Fibroblast of lung (primary cell): ENCODE data around the gene TAF9B. TPM values are rescaled to one million over a fixed set of nuclear protein-coding genes. Genes with fewer than 3 reads are reported as not detected.

ENCODE experiments used
- DNase-seq, 2 donors: peaks; one replicate each; pipeline versions ENCODE4 v3.0.0 to v3.0.0-alpha.2; 2010; ENCODE audit warnings: low read depth in 2 of 2
- H2AFZ ChIP-seq: 2 replicates; pipeline ENCODE4 v1.5.1; 2012; ENCODE audit warnings: low read length, control low read depth, inconsistent platforms
- H3K27ac ChIP-seq: 2 replicates; pipeline ENCODE4 v1.5.1; 2011; ENCODE audit warnings: low read length, control low read depth; ENCODE audit not compliant: insufficient read depth
- H3K27me3 ChIP-seq: 2 replicates; pipeline ENCODE4 v1.5.1; 2011; ENCODE audit warnings: mild to moderate bottlenecking, low read length; ENCODE audit not compliant: control insufficient read depth, insufficient read depth
- H3K36me3 ChIP-seq: 2 replicates; pipeline ENCODE4 v1.5.1; 2011; ENCODE audit warnings: low read length; ENCODE audit not compliant: control insufficient read depth, insufficient read depth
- H3K4me1 ChIP-seq: 2 replicates; pipeline ENCODE4 v1.5.1; 2011; ENCODE audit warnings: low read length; ENCODE audit not compliant: control insufficient read depth, insufficient read depth; ENCODE audit errors: extremely low read depth
- H3K4me2 ChIP-seq: 2 replicates; pipeline ENCODE4 v1.5.1; 2011; ENCODE audit warnings: low read length, control low read depth; ENCODE audit not compliant: insufficient read depth; ENCODE audit errors: extremely low read depth
- H3K4me3 ChIP-seq, 4 experiments: fragments of 200-600 bp in 1 of 4; sonication (generic) in 1 of 4; replicated peaks in 1 of 4; 2 replicates each; pipeline ENCODE4 v1.5.1; 2011 to 2016; ENCODE audit warnings: low read length in 4 of 4, low read depth in 3 of 4, mild to moderate bottlenecking in 3 of 4, control low read depth in 2 of 4, inconsistent platforms in 1 of 4, mixed read lengths in 1 of 4; ENCODE audit not compliant: insufficient read depth in 1 of 4; ENCODE audit errors: control extremely low read depth in 1 of 4
- H3K79me2 ChIP-seq: 2 replicates; pipeline ENCODE4 v1.5.1; 2012; ENCODE audit warnings: mild to moderate bottlenecking, low read length, inconsistent platforms; ENCODE audit not compliant: control insufficient read depth, insufficient read depth
- H3K9ac ChIP-seq: 2 replicates; pipeline ENCODE4 v1.5.1; 2011; ENCODE audit warnings: mild to moderate bottlenecking, low read length, control low read depth; ENCODE audit not compliant: insufficient read depth
- H3K9me3 ChIP-seq: 2 replicates; pipeline ENCODE4 v1.5.1; 2012; ENCODE audit warnings: low read depth, low read length; ENCODE audit not compliant: control insufficient read depth, insufficient read depth
- H4K20me1 ChIP-seq: 2 replicates; pipeline ENCODE4 v1.5.1; 2011; ENCODE audit warnings: low read length; ENCODE audit not compliant: control insufficient read depth, insufficient read depth; ENCODE audit errors: extremely low read depth
- CTCF ChIP-seq, 2 donors: IDR thresholded peaks in 1 of 2; conservative IDR thresholded peaks in 1 of 2; 1 replicate in 1 of 2; 2 replicates in 1 of 2; pipeline ENCODE4 v1.5.1; 2011 to 2012; ENCODE audit warnings: low read length in 2 of 2, control low read depth in 1 of 2, inconsistent platforms in 1 of 2, low read depth in 1 of 2, mild to moderate bottlenecking in 1 of 2
- EZH2 ChIP-seq: IDR thresholded peaks from 2 replicates; pipeline ENCODE4 v1.5.1; 2012; ENCODE audit warnings: low read length, control low read depth, mild to moderate bottlenecking; ENCODE audit errors: missing control alignments
- polyA plus RNA-seq, 2 donors: library from polyadenylated mRNA; depleted of rRNA in 1 of 2; stranded (reverse) in 1 of 2; unstranded in 1 of 2; fragments of >200 nt; gene quantifications; 2 replicates each; pipeline ENCODE4 v1.2.1, GENCODE V29; 2011 to 2012; ENCODE audit warnings: missing spikeins in 1 of 2
- total RNA-seq: library from RNA; depleted of rRNA; stranded (reverse); fragments of >200 nt; gene quantifications from 2 replicates; pipeline ENCODE4 v1.2.1, GENCODE V29; 2014

Gene TAF9B
- total and polyA plus RNA-seq, 2 donors (not counting 1 experiment from before 2014, with no cell fraction given): 29.1 to 31.7 TPM

GRCh38 chrX:78125148-78125547 is 14.3 kb downstream of the TAF9B start:
- no peaks in the 10 kb centered on the region for H3K27me3 ChIP-seq
- DNase-seq: no peak
- peaks cover 1% of the 10 kb centered on the region for H4K20me1 ChIP-seq
- H3K4me3 ChIP-seq: no peak overlapping the region
- peaks cover 6% of the 10 kb centered on the region for H3K36me3 ChIP-seq
- H3K9me3 ChIP-seq: no peaks in the 10 kb centered on the region
- H3K27ac ChIP-seq: no peak overlapping the region
- no peaks in the 10 kb centered on the region for H3K4me1 ChIP-seq
- no peaks in the 10 kb centered on the region for H3K79me2 ChIP-seq
- TF ChIP-seq CTCF (conservative IDR thresholded peaks at IDR 0.05 in 1 of 2, IDR thresholded peaks at IDR 0.05 in 1 of 2; ENCODE audit: low read depth in 1 of 2, low read length in 2 of 2) (no peak), EZH2 (no peak)
- H3K9ac ChIP-seq: no peak overlapping the region
- H2AFZ ChIP-seq: no peak overlapping the region
- no peak overlapping the region for H3K4me2 ChIP-seq

GRCh38 chrX:78124307-78124706 is 15.1 kb downstream of the TAF9B start:
- no peak overlapping the region for H3K4me2 ChIP-seq
- no peak overlapping the region for H2AFZ ChIP-seq
- no peaks in the 10 kb centered on the region for H3K79me2 ChIP-seq
- TF ChIP-seq CTCF (conservative IDR thresholded peaks at IDR 0.05 in 1 of 2, IDR thresholded peaks at IDR 0.05 in 1 of 2; ENCODE audit: low read depth in 1 of 2, low read length in 2 of 2) (peak in 1 of 2 donors; percentile 25), EZH2 (no peak)
- no peaks in the 10 kb centered on the region for H3K9me3 ChIP-seq
- peaks cover 1% of the 10 kb centered on the region for H4K20me1 ChIP-seq
- H3K4me3 ChIP-seq: no peak overlapping the region
- H3K27ac ChIP-seq: no peak overlapping the region
- no peaks in the 10 kb centered on the region for H3K27me3 ChIP-seq
- DNase-seq: peak in 1 of 2 donors; percentile 17
- peaks cover 6% of the 10 kb centered on the region for H3K36me3 ChIP-seq
- no peak overlapping the region for H3K9ac ChIP-seq
- no peaks in the 10 kb centered on the region for H3K4me1 ChIP-seq

GRCh38 chrX:78123190-78123589 is 16.3 kb downstream of the TAF9B start:
- no peak overlapping the region for H3K4me2 ChIP-seq
- TF ChIP-seq EZH2 (no peak), CTCF (conservative IDR thresholded peaks at IDR 0.05 in 1 of 2, IDR thresholded peaks at IDR 0.05 in 1 of 2; ENCODE audit: low read depth in 1 of 2, low read length in 2 of 2) (no peak)
- no peak overlapping the region for H2AFZ ChIP-seq
- H3K27ac ChIP-seq: no peak overlapping the region
- peak in 1 of 2 donors; percentile 72 for DNase-seq
- no peaks in the 10 kb centered on the region for H3K9me3 ChIP-seq
- no peaks in the 10 kb centered on the region for H3K79me2 ChIP-seq
- H3K9ac ChIP-seq: no peak overlapping the region
- no peaks in the 10 kb centered on the region for H3K4me1 ChIP-seq
- peaks cover 1% of the 10 kb centered on the region for H4K20me1 ChIP-seq
- H3K4me3 ChIP-seq: no peak overlapping the region
- H3K27me3 ChIP-seq: no peaks in the 10 kb centered on the region
- H3K36me3 ChIP-seq: peaks cover 8% of the 10 kb centered on the region
